Spinal cord (tissue), 10 donors: ENCODE data around the gene RAI1. TPM values are rescaled to one million over a fixed set of nuclear protein-coding genes. Genes with fewer than 3 reads are reported as not detected.
"Not testable (repeated sequence)": the region's sequence is repeated elsewhere in the genome, so short reads cannot be mapped to it uniquely, and the experiment has no call there.

ENCODE experiments used
- DNase-seq, 6 donors: peaks; one replicate each; pipeline versions ENCODE4 v3.0.0 to v3.0.0-alpha.2; 2013 to 2015; ENCODE audit warnings: low spot score in 6 of 6, low read depth in 4 of 6
- H3K27ac ChIP-seq: one replicate; pipeline ENCODE4 v1.5.1; 2013; ENCODE audit warnings: low read depth, low read length, control low read depth
- H3K27me3 ChIP-seq: one replicate; pipeline ENCODE4 v1.6.1; 2013; ENCODE audit warnings: low read length; ENCODE audit not compliant: control insufficient read depth, insufficient read depth
- H3K36me3 ChIP-seq: one replicate; pipeline ENCODE4 v1.6.1; 2013; ENCODE audit warnings: low read length; ENCODE audit not compliant: control insufficient read depth, insufficient read depth
- H3K4me1 ChIP-seq: one replicate; pipeline ENCODE4 v1.6.1; 2013; ENCODE audit warnings: low read length; ENCODE audit not compliant: control insufficient read depth, insufficient read depth
- H3K4me3 ChIP-seq: one replicate; pipeline ENCODE4 v1.5.1; 2013; ENCODE audit warnings: low read depth, low read length, control low read depth
- H3K9me3 ChIP-seq: one replicate; pipeline ENCODE4 v1.6.1; 2013; ENCODE audit warnings: low read length; ENCODE audit not compliant: control insufficient read depth, insufficient read depth
- WGBS: methylation state at CpG from one replicate; pipeline ENCODE4 v1.1.5; 2013; ENCODE audit warnings: missing lambda C conversion rate; ENCODE audit not compliant: insufficient coverage; 5-methylcytosine and 5-hydroxymethylcytosine counted together
- long read RNA-seq, 4 donors: transcript quantifications; one replicate each; lab custom pipeline, GENCODE V29; 2026
- polyA plus RNA-seq, 2 donors: library from polyadenylated mRNA; unstranded; fragments of 120-200 nt; gene quantifications; one replicate each; pipeline ENCODE4 v1.2.1, GENCODE V29; 2013; ENCODE audit not compliant: insufficient read length in 2 of 2
- total RNA-seq, 2 donors: library from RNA; depleted of rRNA in 1 of 2; stranded (reverse); fragments of 120-200 nt in 1 of 2; fragments of >200 nt in 1 of 2; gene quantifications; one replicate each; pipeline versions ENCODE4 v1.2.3 to v1.2.4, GENCODE V29; 2013 to 2014
- donor health status: healthy.

Gene RAI1, protein sequence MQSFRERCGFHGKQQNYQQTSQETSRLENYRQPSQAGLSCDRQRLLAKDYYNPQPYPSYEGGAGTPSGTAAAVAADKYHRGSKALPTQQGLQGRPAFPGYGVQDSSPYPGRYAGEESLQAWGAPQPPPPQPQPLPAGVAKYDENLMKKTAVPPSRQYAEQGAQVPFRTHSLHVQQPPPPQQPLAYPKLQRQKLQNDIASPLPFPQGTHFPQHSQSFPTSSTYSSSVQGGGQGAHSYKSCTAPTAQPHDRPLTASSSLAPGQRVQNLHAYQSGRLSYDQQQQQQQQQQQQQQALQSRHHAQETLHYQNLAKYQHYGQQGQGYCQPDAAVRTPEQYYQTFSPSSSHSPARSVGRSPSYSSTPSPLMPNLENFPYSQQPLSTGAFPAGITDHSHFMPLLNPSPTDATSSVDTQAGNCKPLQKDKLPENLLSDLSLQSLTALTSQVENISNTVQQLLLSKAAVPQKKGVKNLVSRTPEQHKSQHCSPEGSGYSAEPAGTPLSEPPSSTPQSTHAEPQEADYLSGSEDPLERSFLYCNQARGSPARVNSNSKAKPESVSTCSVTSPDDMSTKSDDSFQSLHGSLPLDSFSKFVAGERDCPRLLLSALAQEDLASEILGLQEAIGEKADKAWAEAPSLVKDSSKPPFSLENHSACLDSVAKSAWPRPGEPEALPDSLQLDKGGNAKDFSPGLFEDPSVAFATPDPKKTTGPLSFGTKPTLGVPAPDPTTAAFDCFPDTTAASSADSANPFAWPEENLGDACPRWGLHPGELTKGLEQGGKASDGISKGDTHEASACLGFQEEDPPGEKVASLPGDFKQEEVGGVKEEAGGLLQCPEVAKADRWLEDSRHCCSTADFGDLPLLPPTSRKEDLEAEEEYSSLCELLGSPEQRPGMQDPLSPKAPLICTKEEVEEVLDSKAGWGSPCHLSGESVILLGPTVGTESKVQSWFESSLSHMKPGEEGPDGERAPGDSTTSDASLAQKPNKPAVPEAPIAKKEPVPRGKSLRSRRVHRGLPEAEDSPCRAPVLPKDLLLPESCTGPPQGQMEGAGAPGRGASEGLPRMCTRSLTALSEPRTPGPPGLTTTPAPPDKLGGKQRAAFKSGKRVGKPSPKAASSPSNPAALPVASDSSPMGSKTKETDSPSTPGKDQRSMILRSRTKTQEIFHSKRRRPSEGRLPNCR (N-terminal part only)
- total RNA-seq (10 to 100 TPM; 12.5 to 12.9 TPM), polyA plus RNA-seq (10 to 100 TPM; 37.8 to 45.2 TPM)
- long read RNA-seq, donor 1, partial matches to known transcripts, result 8 of 10 reads
- long read RNA-seq, donor 1, other reads (novel, unspliced or antisense), result 0 of 10 reads
- long read RNA-seq, donor 2, result 0 reads
- long read RNA-seq, donor 3, partial matches to known transcripts, result 7 of 9 reads
- long read RNA-seq, donor 3, other reads (novel, unspliced or antisense), result 0 of 9 reads
- long read RNA-seq, donor 4, partial matches to known transcripts, result 17 of 19 reads
- long read RNA-seq, donor 4, other reads (novel, unspliced or antisense), result 0 of 19 reads

DNA sequence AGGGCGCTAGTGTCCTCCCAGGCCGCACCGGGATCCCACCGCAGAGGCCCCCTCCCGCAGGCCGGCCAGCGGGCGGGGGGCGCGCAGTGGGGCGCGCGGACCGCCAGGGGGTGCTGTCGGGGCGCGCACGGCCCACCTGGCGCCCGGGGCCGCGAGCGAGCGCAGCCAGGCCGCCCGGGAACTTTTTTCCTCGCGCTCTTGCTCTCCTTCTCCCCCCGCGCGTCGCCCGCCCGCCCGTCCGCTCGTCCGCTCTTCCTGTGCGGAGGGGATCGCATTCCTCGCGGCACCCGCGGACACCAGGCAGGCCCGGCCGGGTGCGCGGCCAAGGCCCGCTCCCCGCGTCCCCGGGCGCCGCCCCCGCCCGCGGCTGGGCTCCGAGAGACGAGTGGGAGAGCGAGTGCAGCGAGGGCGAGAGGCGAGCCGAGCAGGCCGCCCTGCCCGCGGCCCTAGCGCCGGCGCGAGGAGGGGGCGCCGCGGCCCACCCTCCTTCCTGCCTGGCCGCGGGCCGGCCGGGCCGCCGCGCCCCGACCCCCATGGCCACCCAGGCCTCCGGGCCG, at the start of gene RAI1:
Gene RAI1 (plus strand): TSS at position 272 of the 557 bp plus-strand sequence. CDS start 111,491 bp downstream, outside the sequence.
- peak within 1 kb of the TSS; percentile 89 for H3K27ac ChIP-seq
- WGBS, result under 1% methylated on average over 84 of the region's 84 CpGs
- peak in 3 of 6 donors; percentile 70 to 94 (median 94) for DNase-seq

DNA sequence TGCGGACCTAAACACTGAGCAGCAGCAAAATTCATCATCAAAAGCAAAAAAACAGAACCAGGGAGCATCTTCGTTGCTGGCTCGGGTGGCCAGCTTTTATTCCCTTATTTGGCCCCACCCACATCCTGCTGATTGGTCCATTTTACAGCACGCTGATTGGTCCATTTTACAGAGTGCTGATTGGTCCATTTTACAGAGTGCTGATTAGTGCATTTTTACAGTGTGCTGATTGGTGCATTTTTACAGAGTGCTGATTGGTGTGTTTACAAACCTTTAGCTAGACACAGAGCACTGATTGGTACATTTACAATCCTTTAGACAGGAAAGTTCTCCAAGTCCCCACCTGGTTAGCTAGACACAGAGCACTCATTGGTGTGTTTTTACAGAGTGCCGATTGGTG, 48.6 kb upstream of the RAI1 start:
- H3K9me3 ChIP-seq, H3K36me3 ChIP-seq, H3K27ac ChIP-seq, H3K4me3 ChIP-seq, H3K27me3 ChIP-seq, DNase-seq: not testable (repeated sequence)
- H3K4me1 ChIP-seq, result peaks cover 14% of the 10 kb centered on the region
- WGBS, result 86% methylated on average over 4 of the region's 5 CpGs

More for the DNA sequence above, at the start of gene RAI1:
- H3K27me3 ChIP-seq, result peaks cover 2% of the 10 kb centered on the region
- H3K9me3 ChIP-seq, result no peaks in the 10 kb centered on the region
- peaks cover 36% of the 10 kb centered on the region for H3K4me1 ChIP-seq
- H3K4me3 ChIP-seq, result peak within 1 kb of the TSS; percentile 75
- H3K36me3 ChIP-seq, result no peaks in the 10 kb centered on the region

DNA sequence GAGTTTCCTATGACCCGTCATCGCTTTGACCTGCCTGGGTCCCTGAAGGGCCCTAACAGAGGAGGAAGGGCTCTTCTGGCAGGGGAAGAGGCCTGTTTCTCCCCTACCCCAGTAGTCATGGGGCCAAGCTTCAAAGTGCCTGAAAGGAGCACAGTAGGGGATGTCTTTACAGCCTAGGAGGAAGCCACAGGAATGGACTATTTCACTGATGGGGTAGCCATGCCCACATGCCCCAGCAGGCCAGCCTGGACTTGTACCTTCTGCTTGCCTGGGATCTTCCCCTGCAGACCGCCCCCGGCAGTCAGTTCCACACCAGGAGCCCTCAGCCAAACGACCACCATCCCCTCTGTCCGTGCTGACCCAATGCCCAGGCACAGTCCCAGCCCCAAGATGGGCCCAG, 47.9 kb upstream of the RAI1 start:
- peaks cover 14% of the 10 kb centered on the region for H3K4me1 ChIP-seq
- DNase-seq, result no peak
- WGBS, result 63% methylated on average over 4 of the region's 6 CpGs

DNA sequence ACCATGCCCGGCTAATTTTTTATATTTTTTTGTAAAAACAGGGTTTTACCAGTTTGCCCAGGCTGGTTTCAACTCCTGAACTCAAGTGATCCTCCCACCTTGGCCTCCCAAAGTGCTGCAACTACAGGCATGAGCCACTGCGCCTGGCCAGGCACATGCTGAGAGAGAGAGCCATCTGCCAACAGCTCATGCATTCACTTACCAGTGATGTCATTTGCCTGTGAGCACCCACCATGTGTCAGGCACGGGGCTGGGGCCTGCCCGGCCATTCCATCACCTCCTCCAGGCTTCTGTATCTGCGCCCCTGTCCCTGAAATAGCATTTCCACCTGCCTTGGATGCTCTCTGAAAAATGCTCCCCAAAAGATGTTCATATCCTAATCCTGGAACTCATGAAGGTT, 46.1 kb upstream of the RAI1 start:
- Histone ChIP-seq H3K4me1 (peaks cover 14% of the 10 kb centered on the region), H3K27me3 (no peaks in the 10 kb centered on the region), H3K36me3 (no peaks in the 10 kb centered on the region), H3K4me3 (no peak overlapping the region), H3K27ac (no peak overlapping the region), H3K9me3 (no peaks in the 10 kb centered on the region)
- no peak for DNase-seq
- 85% methylated on average over 3 of the region's 5 CpGs for WGBS

More for the DNA sequence above, 47.9 kb upstream of the RAI1 start:
- H3K36me3 ChIP-seq, result no peaks in the 10 kb centered on the region
- no peak overlapping the region for H3K27ac ChIP-seq
- no peak overlapping the region for H3K4me3 ChIP-seq
- H3K27me3 ChIP-seq, result no peaks in the 10 kb centered on the region
- no peaks in the 10 kb centered on the region for H3K9me3 ChIP-seq

DNA sequence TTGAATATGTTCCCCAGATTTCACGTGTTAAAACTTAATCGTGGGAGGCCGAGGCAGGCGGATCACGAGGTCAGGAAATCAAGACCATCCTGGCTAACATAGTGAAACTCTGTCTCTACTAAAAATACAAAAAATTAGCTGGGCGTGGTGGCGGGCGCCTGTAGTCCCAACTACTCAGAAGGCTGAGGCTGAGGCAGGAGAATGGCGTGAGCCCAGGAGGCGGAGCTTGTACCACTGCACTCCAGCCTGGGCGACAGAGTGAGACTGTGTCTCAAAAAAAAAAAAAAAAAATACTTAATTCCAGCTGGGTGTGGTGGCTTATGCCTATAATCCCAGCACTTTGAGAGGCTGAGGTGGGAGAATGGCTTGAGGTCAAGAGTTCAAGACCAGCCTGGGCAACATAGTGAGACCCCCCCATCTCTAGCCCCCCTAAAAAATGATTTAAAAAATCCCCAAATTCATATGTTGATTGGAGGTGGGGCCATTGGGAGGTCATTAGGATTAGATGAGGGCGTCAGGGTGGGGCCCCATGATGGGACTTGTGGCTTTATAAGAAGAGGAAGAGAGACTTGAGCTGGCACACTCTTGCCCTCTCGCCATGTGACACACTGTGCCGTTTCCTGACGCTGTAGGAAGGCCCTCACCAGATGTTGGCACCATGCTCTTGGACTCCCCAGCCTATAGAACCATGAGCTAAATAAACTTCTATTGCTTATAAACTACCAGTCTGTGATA, 45.6 kb upstream of the RAI1 start:
- not testable (repeated sequence) for H3K9me3 ChIP-seq, H3K36me3 ChIP-seq, H3K4me3 ChIP-seq, DNase-seq, H3K27me3 ChIP-seq
- 100% methylated on average over 1 of the region's 15 CpGs for WGBS
- H3K27ac ChIP-seq, result peak overlapping the region; percentile 69
- peaks cover 14% of the 10 kb centered on the region for H3K4me1 ChIP-seq

DNA sequence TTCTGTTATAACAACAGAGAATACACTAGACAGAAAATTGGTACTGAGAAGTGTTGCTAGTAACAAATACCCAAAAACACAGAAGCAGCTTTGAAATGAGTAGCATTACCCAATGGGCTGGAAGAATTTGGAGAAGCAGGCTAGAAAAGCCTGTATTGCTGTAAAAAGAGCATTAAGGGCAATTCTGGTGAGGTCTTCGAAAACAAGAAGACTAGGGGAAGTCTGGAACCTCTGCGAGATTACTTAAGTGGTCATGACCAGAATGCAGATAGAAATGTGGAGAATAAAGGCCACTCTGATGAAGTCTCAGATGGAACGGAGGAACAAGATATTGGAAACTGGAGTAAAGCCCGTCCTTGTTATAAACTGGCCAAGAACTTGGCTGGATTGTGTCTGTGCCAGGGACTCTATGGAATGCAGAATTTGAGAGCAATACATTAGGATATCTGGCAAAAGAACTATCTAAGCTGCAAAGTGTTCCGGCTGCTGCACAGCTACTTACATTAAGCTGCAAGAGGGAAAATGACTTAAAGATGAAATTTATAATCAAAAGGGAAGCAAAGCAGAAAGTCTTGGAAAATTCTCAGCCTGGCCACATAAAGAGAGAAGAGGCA, 44.9 kb upstream of the RAI1 start:
- H3K27ac ChIP-seq, result peak overlapping the region; percentile 69
- 28% methylated on average over 5 of the region's 5 CpGs for WGBS
- H3K36me3 ChIP-seq, result no peaks in the 10 kb centered on the region
- H3K4me1 ChIP-seq, result peaks cover 14% of the 10 kb centered on the region
- no peaks in the 10 kb centered on the region for H3K9me3 ChIP-seq
- H3K27me3 ChIP-seq, result no peaks in the 10 kb centered on the region
- DNase-seq, result peak in 2 of 6 donors; percentile 51 to 67
- H3K4me3 ChIP-seq, result no peak overlapping the region

DNA sequence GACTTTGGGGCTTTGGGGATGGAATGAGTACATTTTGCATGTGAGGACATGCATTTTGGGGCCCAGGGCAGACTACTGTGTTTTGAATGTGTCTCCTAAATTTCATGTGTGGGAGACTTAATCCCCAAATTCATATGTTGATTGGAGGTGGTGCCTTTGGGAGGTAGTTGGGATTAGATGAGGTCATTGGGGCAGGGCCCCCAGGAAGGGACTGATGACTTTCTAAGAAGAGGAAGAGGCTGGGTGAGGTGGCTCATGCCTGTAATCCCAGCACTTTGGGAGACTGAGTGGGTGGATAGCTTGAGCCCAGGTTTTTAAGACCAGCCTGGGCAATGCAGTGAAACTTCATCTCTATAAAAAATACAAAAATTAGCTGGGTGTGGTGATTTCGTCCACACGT, 42.8 kb upstream of the RAI1 start:
- WGBS, result 95% methylated on average over 2 of the region's 2 CpGs

DNA sequence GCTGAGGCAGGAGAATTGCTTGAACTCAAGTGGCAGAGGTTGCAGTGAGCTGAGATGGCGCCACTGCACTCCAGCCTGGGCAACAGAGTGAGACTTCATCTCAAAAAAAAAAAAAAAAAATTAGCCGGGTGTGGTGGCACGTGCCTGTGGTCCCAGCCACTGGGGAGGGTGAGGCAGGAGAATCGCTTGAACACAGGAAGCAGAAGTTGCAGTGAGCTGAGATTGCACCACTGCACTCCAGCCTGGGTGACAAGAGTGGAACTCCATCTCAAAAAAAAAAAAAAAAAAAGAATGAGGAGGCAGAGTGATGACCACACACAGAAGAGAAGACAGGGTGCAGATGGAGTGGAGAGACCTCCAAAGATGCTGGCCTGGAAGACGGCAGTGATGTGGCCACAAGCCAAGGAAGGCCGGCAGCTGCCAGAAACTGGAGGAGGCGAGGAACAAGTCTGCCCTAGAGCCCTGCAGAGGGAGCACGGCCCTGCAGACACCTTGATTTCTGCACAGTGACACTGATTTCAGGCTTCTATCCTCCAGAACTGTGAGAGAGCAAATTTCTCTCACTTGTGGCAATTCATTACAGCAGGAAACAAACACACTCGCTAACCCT, 41.5 kb upstream of the RAI1 start:
- 72% methylated on average over 6 of the region's 9 CpGs for WGBS
- not testable (repeated sequence) for H3K9me3 ChIP-seq, H3K27ac ChIP-seq, H3K36me3 ChIP-seq, H3K4me3 ChIP-seq, H3K27me3 ChIP-seq
- peak in 1 of 6 donors; percentile 50 for DNase-seq
- peaks cover 14% of the 10 kb centered on the region for H3K4me1 ChIP-seq

More for the DNA sequence above, 42.8 kb upstream of the RAI1 start:
- no peak overlapping the region for H3K4me3 ChIP-seq
- H3K27ac ChIP-seq, result no peak overlapping the region
- peaks cover 14% of the 10 kb centered on the region for H3K4me1 ChIP-seq
- H3K9me3 ChIP-seq, result no peaks in the 10 kb centered on the region
- H3K36me3 ChIP-seq, result no peaks in the 10 kb centered on the region
- no peaks in the 10 kb centered on the region for H3K27me3 ChIP-seq
- DNase-seq, result no peak
